OCI-LY7 (cell line): ENCODE results near the gene PNN. TPM values are rescaled to one million over a fixed set of nuclear protein-coding genes. Genes with fewer than 3 reads are reported as not detected.

Experiments used
- BruUV-seq: library from RNA; stranded (reverse); fragments of 400-500 nt; replicated peaks from 2 replicates; lab custom pipeline; 2021; lab: Mats Ljungman, UMichigan
- CTCF ChIA-PET: fragments of 300-600 bp; sonication (Branson Sonifier 250); formaldehyde crosslinking; loops from one replicate; lab custom pipeline; 2022; ENCODE audit warnings: antibody characterized with exemption; ENCODE audit not compliant: unreplicated experiment; lab: Charles Lee
- POLR2A ChIA-PET: fragments of 300-600 bp; sonication (Branson Sonifier 250); formaldehyde crosslinking; loops from one replicate; lab custom pipeline; 2022; ENCODE audit warnings: antibody characterized with exemption; lab: Charles Lee
- DNase-seq: peaks from one replicate; pipeline ENCODE4 v3.0.0-alpha.2; 2015; ENCODE audit warnings: low spot score
- H2AFZ ChIP-seq: fragments of 200-600 bp; sonication (generic), shearing (Covaris generic); 2 replicates; pipeline ENCODE4 v1.6.1; 2014; ENCODE audit warnings: mild to moderate bottlenecking, antibody characterized with exemption, low read length, moderate library complexity
- H3K27ac ChIP-seq: fragments of 200-600 bp; sonication (generic); 2 replicates; pipeline ENCODE4 v1.5.1; 2014; ENCODE audit warnings: mixed run types, low read depth, mild to moderate bottlenecking, moderate library complexity, low read length, inconsistent platforms; ENCODE audit not compliant: poor library complexity, severe bottlenecking
- H3K36me3 ChIP-seq: fragments of 200-600 bp; sonication (generic); 2 replicates; pipeline ENCODE4 v1.6.1; 2014; ENCODE audit warnings: mild to moderate bottlenecking, antibody characterized with exemption, low read length, moderate library complexity, mixed read lengths; ENCODE audit not compliant: insufficient read depth
- H3K4me1 ChIP-seq: fragments of 200-600 bp; sonication (generic); 2 replicates; pipeline ENCODE4 v1.5.1; 2014; ENCODE audit warnings: mild to moderate bottlenecking, low read length; ENCODE audit not compliant: insufficient read depth, poor library complexity, severe bottlenecking
- H3K4me2 ChIP-seq: fragments of 200-600 bp; sonication (generic); 2 replicates; pipeline ENCODE4 v1.6.1; 2014; ENCODE audit warnings: mild to moderate bottlenecking, low read length
- H3K4me3 ChIP-seq: fragments of 200-600 bp; sonication (generic); 2 replicates; pipeline ENCODE4 v1.5.1; 2014; ENCODE audit warnings: mild to moderate bottlenecking, low read depth, low read length; ENCODE audit not compliant: poor library complexity, severe bottlenecking
- H3K79me2 ChIP-seq: fragments of 200-600 bp; sonication (generic); 2 replicates; pipeline ENCODE4 v1.6.1; 2016; ENCODE audit warnings: low read depth, mild to moderate bottlenecking, low read length, moderate library complexity, mixed read lengths; ENCODE audit not compliant: insufficient read depth
- H3K9me2 ChIP-seq: fragments of 200-600 bp; sonication (generic); 2 replicates; pipeline ENCODE4 v1.6.1; 2016; ENCODE audit warnings: mild to moderate bottlenecking, low read length, mixed read lengths; ENCODE audit not compliant: insufficient read depth
- H3K9me3 ChIP-seq: fragments of 200-600 bp; sonication (generic); 2 replicates; pipeline ENCODE4 v1.6.1; 2014; ENCODE audit warnings: mild to moderate bottlenecking, mixed run types, low read length, mixed read lengths
- H4K20me1 ChIP-seq: fragments of 200-600 bp; sonication (generic); 2 replicates; pipeline ENCODE4 v1.6.1; 2014; ENCODE audit warnings: mild to moderate bottlenecking, antibody characterized with exemption, low read length, moderate library complexity, mixed read lengths; ENCODE audit not compliant: insufficient read depth
- EZH2phosphoT487 ChIP-seq: fragments of 200-600 bp; sonication (generic); IDR thresholded peaks from 2 replicates; pipeline ENCODE4 v1.6.1; 2018; ENCODE audit warnings: low read depth, borderline replicate concordance, mild to moderate bottlenecking, mixed run types, antibody characterized with exemption, low read length, moderate library complexity, mixed read lengths
- intact Hi-C: fragments of 100-400 bp; cut with micrococcal nuclease; formaldehyde crosslinking; loops from one replicate; pipeline ENCODE4 v1.10.0; 2022; ENCODE audit not compliant: unreplicated experiment
- total RNA-seq, 2 experiments: library from RNA; depleted of rRNA in 1 of 2; stranded (reverse); fragments of >200 nt in 1 of 2; shearing (Covaris generic) in 1 of 2; gene quantifications; 2 replicates each; pipeline ENCODE4 v1.2.3, GENCODE V29; 2014 to 2022
- TF ChIP-seq, protein P1 (sequence below): fragments of 200-600 bp; sonication (generic); conservative IDR thresholded peaks from 2 replicates; pipeline ENCODE4 v1.5.1; 2014; ENCODE audit warnings: mild to moderate bottlenecking, antibody characterized with exemption, low read length, moderate library complexity, mixed read lengths

The PNN gene
- total RNA-seq, 2 experiments from 2014 or later, result 93.5 to 214 TPM

DNA sequence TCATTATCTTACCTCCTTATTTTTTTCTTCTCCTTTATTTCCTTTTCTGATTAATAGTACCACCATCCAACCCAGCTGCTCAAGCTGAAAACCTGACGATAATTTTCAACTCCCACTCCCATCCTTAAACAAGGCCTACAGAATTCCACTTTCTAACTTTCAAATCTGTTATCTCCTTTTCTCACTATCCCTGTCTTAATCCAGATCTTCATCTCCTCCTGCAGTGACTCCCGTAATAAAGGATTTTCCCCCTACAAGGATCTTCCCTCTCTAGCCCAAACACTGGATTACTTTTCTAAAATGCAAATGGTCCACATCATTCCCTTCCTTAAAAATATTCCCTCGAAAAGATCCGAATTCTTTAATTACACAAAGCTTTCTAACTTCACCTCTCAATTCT is 6.5 kb upstream of the PNN start:
- BruUV-seq, result no TSS peak
- H3K4me3 ChIP-seq, result peak overlapping the region; percentile 87
- TF ChIP-seq, protein P1, sequence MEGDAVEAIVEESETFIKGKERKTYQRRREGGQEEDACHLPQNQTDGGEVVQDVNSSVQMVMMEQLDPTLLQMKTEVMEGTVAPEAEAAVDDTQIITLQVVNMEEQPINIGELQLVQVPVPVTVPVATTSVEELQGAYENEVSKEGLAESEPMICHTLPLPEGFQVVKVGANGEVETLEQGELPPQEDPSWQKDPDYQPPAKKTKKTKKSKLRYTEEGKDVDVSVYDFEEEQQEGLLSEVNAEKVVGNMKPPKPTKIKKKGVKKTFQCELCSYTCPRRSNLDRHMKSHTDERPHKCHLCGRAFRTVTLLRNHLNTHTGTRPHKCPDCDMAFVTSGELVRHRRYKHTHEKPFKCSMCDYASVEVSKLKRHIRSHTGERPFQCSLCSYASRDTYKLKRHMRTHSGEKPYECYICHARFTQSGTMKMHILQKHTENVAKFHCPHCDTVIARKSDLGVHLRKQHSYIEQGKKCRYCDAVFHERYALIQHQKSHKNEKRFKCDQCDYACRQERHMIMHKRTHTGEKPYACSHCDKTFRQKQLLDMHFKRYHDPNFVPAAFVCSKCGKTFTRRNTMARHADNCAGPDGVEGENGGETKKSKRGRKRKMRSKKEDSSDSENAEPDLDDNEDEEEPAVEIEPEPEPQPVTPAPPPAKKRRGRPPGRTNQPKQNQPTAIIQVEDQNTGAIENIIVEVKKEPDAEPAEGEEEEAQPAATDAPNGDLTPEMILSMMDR, result no peak
- no peak for TF ChIP-seq EZH2phosphoT487
- no peaks in the 10 kb centered on the region for H3K9me3 ChIP-seq
- no peak for DNase-seq
- H3K27ac ChIP-seq, result no peak overlapping the region
- ChIA-PET POLR2A (interaction anchor here (0.8 to 1.1 kb wide), 4 partner anchors 9 to 262 kb away, joined by 3 to 4 read pairs (median 4); partner anchors contain the start of gene GEMIN2), CTCF (no interaction called here)
- no peaks in the 10 kb centered on the region for H4K20me1 ChIP-seq
- intact Hi-C loops, result no loop called here
- no peak overlapping the region for H2AFZ ChIP-seq
- peak overlapping the region; percentile 96 for H3K4me2 ChIP-seq
- H3K36me3 ChIP-seq, result peaks cover 37% of the 10 kb centered on the region
- peaks cover 52% of the 10 kb centered on the region for H3K79me2 ChIP-seq
- no peaks in the 10 kb centered on the region for H3K9me2 ChIP-seq
- H3K4me1 ChIP-seq, result peaks cover 47% of the 10 kb centered on the region

DNA sequence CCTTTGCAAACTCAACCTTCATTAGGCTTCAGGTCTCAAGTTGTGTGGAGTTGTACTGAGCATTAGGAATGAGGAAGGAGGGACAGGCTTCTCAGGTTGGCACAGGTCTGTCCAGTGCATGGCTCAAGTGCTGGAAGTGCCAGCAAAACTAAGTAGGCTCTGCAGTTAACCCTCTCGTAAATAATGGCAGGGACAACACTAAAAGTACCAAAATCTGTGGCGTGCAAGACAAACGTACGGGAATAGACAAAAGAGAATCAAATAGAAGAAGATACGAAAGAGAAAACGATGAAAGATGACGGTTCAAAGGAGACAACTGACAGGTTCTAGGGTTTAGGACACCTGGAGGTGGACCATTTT is 5.5 kb upstream of the PNN start:
- POLR2A ChIA-PET, result interaction anchor here (0.9 to 1.6 kb wide), 11 partner anchors 9 to 66 kb away, joined by 3 to 15 read pairs (median 4); partner anchors contain the start of genes GEMIN2 and SEC23A
- TF ChIP-seq, protein P1, result no peak
- no peak for TF ChIP-seq EZH2phosphoT487
- H3K9me2 ChIP-seq, result no peaks in the 10 kb centered on the region
- peak overlapping the region; percentile 75 for H3K27ac ChIP-seq
- peak overlapping the region; percentile 80; the same call in 1 of the 2 replicates for H2AFZ ChIP-seq
- intact Hi-C loops, result no loop called here
- DNase-seq, result no peak
- peak overlapping the region; percentile 96 for H3K4me2 ChIP-seq
- CTCF ChIA-PET, result interaction anchor here (1.2 kb wide), 1 partner anchor 97 kb away, joined by 3 read pairs; no protein-coding TSS in a partner anchor
- H3K4me3 ChIP-seq, result peak overlapping the region; percentile 87
- H3K36me3 ChIP-seq, result peaks cover 28% of the 10 kb centered on the region
- no peaks in the 10 kb centered on the region for H3K9me3 ChIP-seq
- peaks cover 49% of the 10 kb centered on the region for H3K79me2 ChIP-seq
- H3K4me1 ChIP-seq, result peaks cover 56% of the 10 kb centered on the region
- no peaks in the 10 kb centered on the region for H4K20me1 ChIP-seq
- no TSS peak for BruUV-seq

DNA sequence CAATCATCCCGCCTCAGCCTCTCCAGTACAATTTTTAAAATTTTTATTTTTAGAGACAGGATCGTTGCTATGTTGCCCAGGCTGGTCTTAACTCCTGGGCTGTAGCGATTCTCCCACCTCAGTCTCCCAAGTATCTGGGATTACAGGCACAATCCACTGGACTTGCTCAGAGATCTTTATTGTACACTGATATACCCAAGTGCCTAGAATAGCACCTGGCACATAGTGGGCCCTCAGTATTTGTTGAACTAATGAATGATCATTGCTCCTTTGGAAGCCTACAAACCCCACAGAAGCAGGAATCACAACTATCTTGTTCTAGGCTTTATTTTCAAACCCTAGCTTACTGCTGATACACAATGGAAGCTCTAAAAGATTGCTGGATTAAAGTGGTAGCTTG is 1.9 kb upstream of the PNN start:
- H3K4me3 ChIP-seq, result no peak overlapping the region
- peaks cover 52% of the 10 kb centered on the region for H3K4me1 ChIP-seq
- BruUV-seq, result no TSS peak
- H3K4me2 ChIP-seq, result peak overlapping the region; percentile 87
- no peak for TF ChIP-seq EZH2phosphoT487
- TF ChIP-seq, protein P1, result no peak
- no peak overlapping the region; the same call in 1 of the 2 replicates for H2AFZ ChIP-seq
- H3K27ac ChIP-seq, result peak overlapping the region; percentile 93
- DNase-seq, result no peak
- CTCF ChIA-PET, result no interaction called here
- H3K9me3 ChIP-seq, result no peaks in the 10 kb centered on the region
- H4K20me1 ChIP-seq, result peaks cover 23% of the 10 kb centered on the region
- H3K79me2 ChIP-seq, result peaks cover 57% of the 10 kb centered on the region
- intact Hi-C loops, result loop anchor here (10.0 kb wide), 1 partner anchor 1048 kb away; no protein-coding TSS in a partner anchor
- POLR2A ChIA-PET, result interaction anchor here (0.6 to 1.8 kb wide), 5 partner anchors 13 to 94 kb away, joined by 3 to 11 read pairs (median 9); partner anchors contain the start of gene GEMIN2
- H3K9me2 ChIP-seq, result no peaks in the 10 kb centered on the region
- peaks cover 30% of the 10 kb centered on the region for H3K36me3 ChIP-seq
